Neural cell (in vitro differentiated cells): ENCODE data around the gene TMEM212.

Experiments used
- EZH2 ChIP-seq: fragments of 200-600, 300-800 bp; shearing (Covaris generic), sonication (generic); IDR thresholded peaks from 2 replicates; pipeline ENCODE4 v1.6.1; 2014; ENCODE audit warnings: antibody characterized with exemption, low read length, borderline replicate concordance, mild to moderate bottlenecking; ENCODE audit not compliant: insufficient read depth, poor library complexity, severe bottlenecking
- TAF1 ChIP-seq: IDR thresholded peaks from 2 replicates; pipeline ENCODE4 v1.6.1; 2012; ENCODE audit warnings: low read depth

- TF ChIP-seq EZH2 = no peak
- no peak for TF ChIP-seq TAF1
Observed at GRCh38 chr3:171871392-171872274, 28.5 kb downstream of the TMEM212 start.
